HepG2 (cell line): ENCODE data around the gene ENTPD2. TPM values are rescaled to one million over a fixed set of nuclear protein-coding genes. Genes with fewer than 3 reads are reported as not detected.

Experiments
- AGO2 ChIP-seq: fragments of 200-400 bp; formaldehyde crosslinking; optimal IDR thresholded peaks from 2 replicates; pipeline ENCODE3; 2017; ENCODE audit warnings: mild to moderate bottlenecking, low read depth, low read length, moderate library complexity
- ATAD3A ChIP-seq: sonication (generic); formaldehyde crosslinking; IDR thresholded peaks from 2 replicates; pipeline ENCODE4 v1.4.0; 2020; ENCODE audit warnings: missing genetic modification reagents
- FOXM1 ChIP-seq: sonication (generic); formaldehyde crosslinking; IDR thresholded peaks from 2 replicates; pipeline ENCODE4 v1.5.0; 2020; ENCODE audit warnings: missing genetic modification reagents
- KDM6A ChIP-seq: IDR thresholded peaks from 2 replicates; pipeline ENCODE4 v1.6.1; 2016; ENCODE audit warnings: low read depth
- KLF16 ChIP-seq, 2 experiments: sonication (generic) in 1 of 2; formaldehyde crosslinking in 1 of 2; IDR thresholded peaks; 2 replicates each; pipeline versions ENCODE4 v1.6.1 to v1.8.0; 2016 to 2023; ENCODE audit warnings: missing genetic modification reagents in 2 of 2, missing compliant biosample characterization in 1 of 2
- REXO4 ChIP-seq: sonication (generic); formaldehyde crosslinking; IDR thresholded peaks from 2 replicates; pipeline ENCODE4 v1.8.0; 2022; ENCODE audit warnings: missing genetic modification reagents, mild to moderate bottlenecking, borderline replicate concordance
- RXRB ChIP-seq: IDR thresholded peaks from 2 replicates; pipeline ENCODE4 v1.6.1; 2016; ENCODE audit warnings: borderline replicate concordance, missing genetic modification reagents, missing compliant biosample characterization
- SNAI1 ChIP-seq: sonication (generic); formaldehyde crosslinking; IDR thresholded peaks from 2 replicates; pipeline ENCODE4 v1.5.0; 2020; ENCODE audit warnings: mild to moderate bottlenecking, missing genetic modification reagents, borderline replicate concordance
- ZEB1 ChIP-seq: IDR thresholded peaks from 2 replicates; pipeline ENCODE4 v1.6.1; 2012; ENCODE audit warnings: mild to moderate bottlenecking, low read depth, inconsistent platforms; ENCODE audit not compliant: insufficient replicate concordance
- ZNF136 ChIP-seq: sonication (generic); formaldehyde crosslinking; IDR thresholded peaks from 2 replicates; pipeline ENCODE4 v1.8.1; 2022; ENCODE audit warnings: low read depth, mild to moderate bottlenecking, moderate library complexity, missing genetic modification reagents
- ZNF251 ChIP-seq: sonication (generic); formaldehyde crosslinking; IDR thresholded peaks from 2 replicates; pipeline ENCODE4 v1.9.0; 2021; ENCODE audit warnings: mild to moderate bottlenecking, missing genetic modification reagents
- ZNF552 ChIP-seq: sonication (generic); formaldehyde crosslinking; IDR thresholded peaks from 2 replicates; pipeline ENCODE4 v1.9.0; 2022; ENCODE audit warnings: missing genetic modification reagents, mild to moderate bottlenecking, borderline replicate concordance
- ZNF598 ChIP-seq: sonication (generic); formaldehyde crosslinking; IDR thresholded peaks from 2 replicates; pipeline ENCODE4 v1.5.1; 2020; ENCODE audit warnings: mild to moderate bottlenecking, missing genetic modification reagents, borderline replicate concordance
- ZNF878 ChIP-seq: sonication (generic); formaldehyde crosslinking; IDR thresholded peaks from 2 replicates; pipeline ENCODE4 v1.8.1; 2023; ENCODE audit warnings: mild to moderate bottlenecking, missing genetic modification reagents, moderate library complexity
- ZSCAN20 ChIP-seq: sonication (generic); formaldehyde crosslinking; IDR thresholded peaks from 2 replicates; pipeline ENCODE4 v1.4.0; 2020; ENCODE audit warnings: missing genetic modification reagents, mild to moderate bottlenecking, borderline replicate concordance
- polyA plus RNA-seq, 8 experiments: library from polyadenylated mRNA; depleted of rRNA in 3 of 8; stranded (reverse) in 7 of 8; unstranded in 1 of 8; fragments of >200 nt; fragmentation: Illumina TruSeq in 4 of 8; extraction: Trizol in 4 of 8; gene quantifications; 2 replicates each; pipeline versions ENCODE4 v1.2.1 to v1.2.3, GENCODE V29; 2011 to 2016; ENCODE audit warnings: low read depth in 4 of 8, missing spikeins in 1 of 8, mixed read lengths in 1 of 8; ENCODE audit not compliant: insufficient read depth in 1 of 8
- total RNA-seq, 5 experiments: library from RNA; depleted of rRNA; stranded (reverse); fragments of >200 nt; fragmentation: Illumina TruSeq; extraction: Trizol; gene quantifications; 2 replicates each; pipeline ENCODE4 v1.2.3, GENCODE V29; 2016; ENCODE audit warnings: low read depth in 1 of 5
- TF ChIP-seq, protein P1 (sequence below): sonication (generic); formaldehyde crosslinking; IDR thresholded peaks from 2 replicates; pipeline ENCODE4 v1.5.1; 2020; ENCODE audit warnings: mild to moderate bottlenecking, moderate library complexity, missing genetic modification reagents
- TF ChIP-seq, protein P2 (sequence below): IDR thresholded peaks from 2 replicates; pipeline ENCODE4 v1.6.1; 2016
- TF ChIP-seq, protein P3 (sequence below): sonication (generic); formaldehyde crosslinking; IDR thresholded peaks from 2 replicates; pipeline ENCODE4 v1.4.0; 2020; ENCODE audit warnings: missing genetic modification reagents
- TF ChIP-seq, protein P4 (sequence below): sonication (generic); formaldehyde crosslinking; IDR thresholded peaks from 2 replicates; pipeline ENCODE4 v1.8.1; 2023; ENCODE audit warnings: mild to moderate bottlenecking, missing genetic modification reagents
- TF ChIP-seq, protein P5 (sequence below): sonication (generic); formaldehyde crosslinking; IDR thresholded peaks from 2 replicates; pipeline ENCODE4 v1.8.0; 2022; ENCODE audit warnings: missing genetic modification reagents, mild to moderate bottlenecking, moderate library complexity, borderline replicate concordance

The ENTPD2 gene
- total and polyA plus RNA-seq, 2 of the 13 experiments (the other 11 are each of a cell fraction or from before 2014, with no cell fraction given) = 0.95 to 3.2 TPM

DNA sequence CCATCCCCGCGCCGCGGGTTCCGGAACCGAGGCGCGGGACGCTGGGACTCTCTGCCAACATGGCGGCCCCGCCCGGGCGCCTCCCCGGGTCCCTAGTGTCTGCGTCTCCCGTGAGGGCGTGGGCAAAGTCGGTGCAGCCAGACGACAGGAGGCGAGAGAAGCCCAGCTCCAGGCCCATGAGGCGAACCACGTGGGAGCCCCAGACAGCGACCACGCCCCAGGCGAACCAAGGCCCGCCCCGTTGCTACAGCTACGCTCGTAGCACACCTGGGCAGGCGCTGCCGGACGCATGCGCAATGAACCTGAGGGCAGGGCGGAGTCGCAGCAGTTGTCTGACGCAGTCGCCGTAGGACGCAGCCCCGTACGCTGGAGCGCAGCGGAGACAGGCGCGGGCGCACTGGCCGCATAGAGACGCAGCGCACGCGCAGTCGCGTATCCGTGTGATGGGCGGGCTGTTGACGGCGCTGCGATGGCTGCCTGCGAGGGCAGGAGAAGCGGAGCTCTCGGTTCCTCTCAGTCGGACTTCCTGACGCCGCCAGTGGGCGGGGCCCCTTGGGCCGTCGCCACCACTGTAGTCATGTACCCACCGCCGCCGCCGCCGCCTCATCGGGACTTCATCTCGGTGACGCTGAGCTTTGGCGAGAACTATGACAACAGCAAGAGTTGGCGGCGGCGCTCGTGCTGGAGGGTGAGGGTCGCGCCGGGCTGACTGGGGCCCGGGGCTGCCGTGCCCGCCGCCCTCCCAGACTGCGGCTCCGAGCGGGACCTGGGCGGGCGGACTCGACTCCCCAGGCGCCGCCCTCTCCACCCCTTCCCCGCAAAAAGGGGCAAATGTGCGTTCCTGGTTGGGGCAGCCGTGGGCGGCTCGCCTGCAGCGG, 32.9 kb upstream of the ENTPD2 start, which contains the start of gene MAN1B1 (continued):
- no peak for TF ChIP-seq ZSCAN20 (CRISPR knock-in tag)
- TF ChIP-seq, protein P1, sequence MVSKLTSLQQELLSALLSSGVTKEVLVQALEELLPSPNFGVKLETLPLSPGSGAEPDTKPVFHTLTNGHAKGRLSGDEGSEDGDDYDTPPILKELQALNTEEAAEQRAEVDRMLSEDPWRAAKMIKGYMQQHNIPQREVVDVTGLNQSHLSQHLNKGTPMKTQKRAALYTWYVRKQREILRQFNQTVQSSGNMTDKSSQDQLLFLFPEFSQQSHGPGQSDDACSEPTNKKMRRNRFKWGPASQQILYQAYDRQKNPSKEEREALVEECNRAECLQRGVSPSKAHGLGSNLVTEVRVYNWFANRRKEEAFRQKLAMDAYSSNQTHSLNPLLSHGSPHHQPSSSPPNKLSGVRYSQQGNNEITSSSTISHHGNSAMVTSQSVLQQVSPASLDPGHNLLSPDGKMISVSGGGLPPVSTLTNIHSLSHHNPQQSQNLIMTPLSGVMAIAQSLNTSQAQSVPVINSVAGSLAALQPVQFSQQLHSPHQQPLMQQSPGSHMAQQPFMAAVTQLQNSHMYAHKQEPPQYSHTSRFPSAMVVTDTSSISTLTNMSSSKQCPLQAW (CRISPR knock-in tag) = peak; percentile 67
- no peak for TF ChIP-seq ATAD3A (CRISPR knock-in tag)
- TF ChIP-seq, protein P2, sequence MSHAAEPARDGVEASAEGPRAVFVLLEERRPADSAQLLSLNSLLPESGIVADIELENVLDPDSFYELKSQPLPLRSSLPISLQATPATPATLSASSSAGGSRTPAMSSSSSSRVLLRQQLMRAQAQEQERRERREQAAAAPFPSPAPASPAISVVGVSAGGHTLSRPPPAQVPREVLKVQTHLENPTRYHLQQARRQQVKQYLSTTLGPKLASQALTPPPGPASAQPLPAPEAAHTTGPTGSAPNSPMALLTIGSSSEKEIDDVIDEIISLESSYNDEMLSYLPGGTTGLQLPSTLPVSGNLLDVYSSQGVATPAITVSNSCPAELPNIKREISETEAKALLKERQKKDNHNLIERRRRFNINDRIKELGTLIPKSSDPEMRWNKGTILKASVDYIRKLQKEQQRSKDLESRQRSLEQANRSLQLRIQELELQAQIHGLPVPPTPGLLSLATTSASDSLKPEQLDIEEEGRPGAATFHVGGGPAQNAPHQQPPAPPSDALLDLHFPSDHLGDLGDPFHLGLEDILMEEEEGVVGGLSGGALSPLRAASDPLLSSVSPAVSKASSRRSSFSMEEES = peak; percentile 59
- TF ChIP-seq, protein P3, sequence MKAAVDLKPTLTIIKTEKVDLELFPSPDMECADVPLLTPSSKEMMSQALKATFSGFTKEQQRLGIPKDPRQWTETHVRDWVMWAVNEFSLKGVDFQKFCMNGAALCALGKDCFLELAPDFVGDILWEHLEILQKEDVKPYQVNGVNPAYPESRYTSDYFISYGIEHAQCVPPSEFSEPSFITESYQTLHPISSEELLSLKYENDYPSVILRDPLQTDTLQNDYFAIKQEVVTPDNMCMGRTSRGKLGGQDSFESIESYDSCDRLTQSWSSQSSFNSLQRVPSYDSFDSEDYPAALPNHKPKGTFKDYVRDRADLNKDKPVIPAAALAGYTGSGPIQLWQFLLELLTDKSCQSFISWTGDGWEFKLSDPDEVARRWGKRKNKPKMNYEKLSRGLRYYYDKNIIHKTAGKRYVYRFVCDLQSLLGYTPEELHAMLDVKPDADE (CRISPR knock-in tag) = no peak
- 0 out of 2 replicates have a peak, but pooled peaks have one; percentile 12 for TF ChIP-seq ZNF598 (CRISPR knock-in tag)
- TF ChIP-seq KLF16 (CRISPR knock-in tag; IDR thresholded peaks at IDR 0.05) = peak in 1 of 2 experiments; percentile 36; a peak in 1 of 4 replicates
- no peak for TF ChIP-seq REXO4 (CRISPR knock-in tag)
- no peak for TF ChIP-seq FOXM1 (CRISPR knock-in tag)
- TF ChIP-seq, protein P4, sequence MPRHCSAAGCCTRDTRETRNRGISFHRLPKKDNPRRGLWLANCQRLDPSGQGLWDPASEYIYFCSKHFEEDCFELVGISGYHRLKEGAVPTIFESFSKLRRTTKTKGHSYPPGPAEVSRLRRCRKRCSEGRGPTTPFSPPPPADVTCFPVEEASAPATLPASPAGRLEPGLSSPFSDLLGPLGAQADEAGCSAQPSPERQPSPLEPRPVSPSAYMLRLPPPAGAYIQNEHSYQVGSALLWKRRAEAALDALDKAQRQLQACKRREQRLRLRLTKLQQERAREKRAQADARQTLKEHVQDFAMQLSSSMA (CRISPR knock-in tag) = 0 out of 2 replicates have a peak, but pooled peaks have one; percentile 51
- TF ChIP-seq ZNF251 (CRISPR knock-in tag) = no peak
- 0 out of 2 replicates have a peak, but pooled peaks have one; percentile 54 for TF ChIP-seq SNAI1 (CRISPR knock-in tag)
- no peak; the same call in 1 of the 2 replicates for TF ChIP-seq RXRB (CRISPR knock-in tag)
- TF ChIP-seq ZNF878 (CRISPR knock-in tag) = no peak
- TF ChIP-seq ZEB1 = no peak
- peak; percentile 85 for TF ChIP-seq AGO2
- TF ChIP-seq KDM6A (CRISPR knock-in tag) = no peak
- TF ChIP-seq, protein P5, sequence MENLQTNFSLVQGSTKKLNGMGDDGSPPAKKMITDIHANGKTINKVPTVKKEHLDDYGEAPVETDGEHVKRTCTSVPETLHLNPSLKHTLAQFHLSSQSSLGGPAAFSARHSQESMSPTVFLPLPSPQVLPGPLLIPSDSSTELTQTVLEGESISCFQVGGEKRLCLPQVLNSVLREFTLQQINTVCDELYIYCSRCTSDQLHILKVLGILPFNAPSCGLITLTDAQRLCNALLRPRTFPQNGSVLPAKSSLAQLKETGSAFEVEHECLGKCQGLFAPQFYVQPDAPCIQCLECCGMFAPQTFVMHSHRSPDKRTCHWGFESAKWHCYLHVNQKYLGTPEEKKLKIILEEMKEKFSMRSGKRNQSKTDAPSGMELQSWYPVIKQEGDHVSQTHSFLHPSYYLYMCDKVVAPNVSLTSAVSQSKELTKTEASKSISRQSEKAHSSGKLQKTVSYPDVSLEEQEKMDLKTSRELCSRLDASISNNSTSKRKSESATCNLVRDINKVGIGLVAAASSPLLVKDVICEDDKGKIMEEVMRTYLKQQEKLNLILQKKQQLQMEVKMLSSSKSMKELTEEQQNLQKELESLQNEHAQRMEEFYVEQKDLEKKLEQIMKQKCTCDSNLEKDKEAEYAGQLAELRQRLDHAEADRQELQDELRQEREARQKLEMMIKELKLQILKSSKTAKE = peak; percentile 36; the same call in 1 of the 2 replicates
- TF ChIP-seq ZNF136 (CRISPR knock-in tag) = 0 out of 2 replicates have a peak, but pooled peaks have one; percentile 68
- no peak for TF ChIP-seq ZNF552
